Body of pancreas (tissue), 4 donors: ENCODE results near the gene BPIFA2. TPM values are rescaled to one million over a fixed set of nuclear protein-coding genes. Genes with fewer than 3 reads are reported as not detected.

Source experiments
- ATAC-seq: fragments of 150-250 bp; one replicate; pipeline ENCODE4 v1.9.1; 2016
- DNase-seq, 4 donors: peaks; one replicate each; pipeline ENCODE4 v3.0.0-alpha.2; 2019
- H3K27ac ChIP-seq, 4 donors: fragments of 200-600 bp; sonication (generic); 1 replicate in 3 of 4; 2 replicates in 1 of 4; pipeline versions ENCODE4 v1.5.1 to v1.6.1; 2016 to 2019; ENCODE audit warnings: mild to moderate bottlenecking in 1 of 4, mixed read lengths in 1 of 4, moderate library complexity in 1 of 4
- H3K27me3 ChIP-seq, 2 donors: fragments of 200-600 bp; sonication (generic); one replicate each; pipeline ENCODE4 v1.6.0; 2016; ENCODE audit warnings: mild to moderate bottlenecking in 1 of 2
- H3K36me3 ChIP-seq, 2 donors: fragments of 200-600 bp; sonication (generic); replicated peaks in 1 of 2; 2 replicates each; pipeline ENCODE4 v1.5.1; 2016; ENCODE audit warnings: low read depth in 2 of 2; ENCODE audit not compliant: insufficient read depth in 1 of 2
- H3K4me1 ChIP-seq: fragments of 200-600 bp; sonication (generic); one replicate; pipeline ENCODE4 v1.6.0; 2016
- H3K4me3 ChIP-seq, 2 donors: fragments of 200-600 bp; sonication (generic); 1 replicate in 1 of 2; 2 replicates in 1 of 2; pipeline ENCODE4 v1.5.1; 2016 to 2019
- H3K9me3 ChIP-seq, 3 donors: fragments of 200-600 bp; sonication (generic); 1 replicate in 2 of 3; 2 replicates in 1 of 3; pipeline ENCODE4 v1.5.1; 2016
- CTCF ChIP-seq, 7 experiments: fragments of 450-650 bp in 4 of 7; fragments of 200-600 bp in 3 of 7; sonication (generic) in 3 of 7; IDR thresholded peaks; one replicate each; pipeline ENCODE4 v1.5.1; 2016 to 2019; ENCODE audit warnings: antibody characterized with exemption in 7 of 7
- POLR2A ChIP-seq, 3 donors: fragments of 450-650 bp; IDR thresholded peaks; one replicate each; pipeline ENCODE4 v1.6.1; 2016; ENCODE audit warnings: antibody characterized with exemption in 3 of 3, mild to moderate bottlenecking in 2 of 3
- WGBS, 2 donors: methylation state at CpG; one replicate each; pipeline ENCODE4 v1.1.5; 2017; 5-methylcytosine and 5-hydroxymethylcytosine counted together
- intact Hi-C: fragments of 100-400 bp; cut with DNase I; formaldehyde crosslinking; loops from one replicate; pipeline ENCODE4 v1.15.1; 2023
- total RNA-seq, 2 donors: library from RNA; depleted of rRNA; stranded (reverse); fragments of >200 nt; gene quantifications; one replicate each; pipeline ENCODE4 v1.1.0, GENCODE V29; 2016

The BPIFA2 gene
- total RNA-seq, 2 donors from 2014 or later = not detected

DNA sequence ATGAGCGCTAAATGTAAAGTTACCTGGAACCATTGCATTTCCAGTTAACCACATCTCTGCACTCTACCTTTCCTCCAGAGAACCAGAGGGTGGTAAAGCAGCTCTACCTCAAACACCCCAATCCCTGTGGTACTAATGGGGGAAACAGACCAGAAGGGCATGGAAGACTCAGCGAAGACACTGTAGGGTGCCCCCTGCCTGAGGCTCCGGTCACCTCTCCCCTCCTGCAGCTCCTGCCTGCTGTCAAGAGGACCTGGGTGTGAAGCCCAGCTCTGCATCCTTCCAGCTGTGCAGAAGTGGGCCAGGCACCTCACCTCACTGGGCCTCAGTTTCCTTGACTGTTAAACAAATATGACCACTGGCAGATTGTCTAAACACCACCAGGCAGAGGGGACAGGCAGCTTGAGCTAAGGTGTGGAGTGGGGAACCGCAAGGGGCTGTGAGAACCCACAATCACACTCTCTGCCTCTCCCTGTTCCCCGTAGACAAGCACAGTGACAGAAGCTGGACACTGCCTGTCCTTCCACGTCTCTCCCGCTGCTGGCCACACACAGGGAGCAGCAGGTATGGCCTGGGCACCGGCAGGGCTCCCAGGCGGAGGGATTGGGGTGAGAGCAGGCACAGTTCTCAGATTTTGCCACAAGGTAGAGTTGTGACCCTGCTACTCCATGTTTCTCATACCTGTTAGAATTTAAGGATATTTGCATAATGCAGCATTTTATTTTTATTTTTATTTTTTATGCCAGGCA, 9.1 kb upstream of the BPIFA2 start:
- no peaks in the 10 kb centered on the region for H3K9me3 ChIP-seq
- ATAC-seq (no peak), DNase-seq (no peak)
- no peak for TF ChIP-seq POLR2A (IDR thresholded peaks at IDR 0.05)
- no peak for TF ChIP-seq CTCF (IDR thresholded peaks at IDR 0.05)
- H3K27me3 ChIP-seq = no peaks in the 10 kb centered on the region
- no peaks in the 10 kb centered on the region for H3K36me3 ChIP-seq
- no peaks in the 10 kb centered on the region for H3K4me1 ChIP-seq
- intact Hi-C loops = no loop called here
- H3K4me3 ChIP-seq = no peak overlapping the region
- no peak overlapping the region for H3K27ac ChIP-seq
- WGBS, 2 donors = 66 to 68% methylated on average over 6 to 9 of the region's 9 CpGs

DNA sequence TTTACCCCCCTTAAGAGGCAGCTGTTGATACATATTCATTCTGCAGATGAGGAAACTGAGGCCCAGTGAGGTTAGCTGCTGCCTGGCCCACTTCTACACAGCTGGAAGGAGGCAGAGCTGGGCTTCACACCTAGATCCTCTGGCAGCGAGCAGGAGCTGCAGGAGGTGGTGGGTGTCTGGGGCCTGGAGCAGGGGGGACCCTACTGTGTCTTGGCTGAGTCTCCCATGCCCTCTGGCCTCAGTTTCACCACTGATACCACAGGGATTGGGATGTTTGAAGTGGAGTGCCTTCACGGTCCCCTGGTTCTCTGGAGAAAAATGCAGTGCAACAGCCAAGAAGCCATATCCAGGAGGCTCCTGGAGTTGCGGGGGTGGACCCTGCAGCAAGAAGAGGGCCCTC, 8.2 kb upstream of the BPIFA2 start:
- ATAC-seq = no peak
- Histone ChIP-seq H3K4me1 (no peaks in the 10 kb centered on the region), H3K27ac (no peak overlapping the region), H3K27me3 (no peaks in the 10 kb centered on the region), H3K4me3 (no peak overlapping the region), H3K36me3 (no peaks in the 10 kb centered on the region), H3K9me3 (no peaks in the 10 kb centered on the region)
- intact Hi-C loops = no loop called here
- DNase-seq = no peak
- TF ChIP-seq POLR2A (IDR thresholded peaks at IDR 0.05) (no peak), CTCF (IDR thresholded peaks at IDR 0.05) (no peak)
- 83 to 93% methylated on average over 3 of the region's 3 CpGs for WGBS, 2 donors

GRCh38 chr20:33160681-33161080, 7.3 kb upstream of the BPIFA2 start:
- no peaks in the 10 kb centered on the region for H3K9me3 ChIP-seq
- no peak overlapping the region for H3K4me3 ChIP-seq
- no peaks in the 10 kb centered on the region for H3K4me1 ChIP-seq
- no peaks in the 10 kb centered on the region for H3K36me3 ChIP-seq
- TF ChIP-seq CTCF (IDR thresholded peaks at IDR 0.05) = no peak
- TF ChIP-seq POLR2A (IDR thresholded peaks at IDR 0.05) = no peak
- 70 to 84% methylated on average over 5 of the region's 5 CpGs for WGBS, 2 donors
- H3K27me3 ChIP-seq = no peaks in the 10 kb centered on the region
- DNase-seq (no peak), ATAC-seq (no peak)
- H3K27ac ChIP-seq = no peak overlapping the region
- intact Hi-C loops = no loop called here

- intact Hi-C loops = no loop called here
- 86 to 88% methylated on average over 6 of the region's 6 CpGs for WGBS, 2 donors
- DNase-seq (no peak), ATAC-seq (no peak)
- Histone ChIP-seq H3K4me3 (no peak overlapping the region), H3K27ac (no peak overlapping the region), H3K27me3 (no peaks in the 10 kb centered on the region), H3K9me3 (no peaks in the 10 kb centered on the region), H3K36me3 (no peaks in the 10 kb centered on the region), H3K4me1 (no peaks in the 10 kb centered on the region)
- TF ChIP-seq POLR2A (IDR thresholded peaks at IDR 0.05) = no peak
- TF ChIP-seq CTCF (IDR thresholded peaks at IDR 0.05) = no peak
Measured at GRCh38 chr20:33162313-33162712, 5.6 kb upstream of the BPIFA2 start.

DNA sequence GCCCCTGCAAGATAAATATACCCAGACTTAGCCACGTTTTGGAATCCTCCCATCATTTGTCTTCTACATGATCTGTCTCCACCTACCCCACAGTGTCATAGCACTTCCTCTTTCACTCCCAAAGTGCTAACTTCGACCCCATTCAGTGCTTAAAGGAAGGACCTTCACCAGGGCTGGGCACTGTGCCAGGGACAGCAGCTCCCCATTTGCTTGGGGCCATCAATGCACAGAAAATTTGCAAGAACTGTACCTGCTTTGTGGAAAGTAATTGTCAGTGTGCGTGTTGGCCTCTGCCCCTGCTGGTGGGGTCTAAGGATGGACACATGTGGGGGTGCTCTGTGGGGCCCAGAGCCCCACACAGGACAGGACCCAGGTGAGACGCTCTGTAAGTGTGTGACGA, 5.2 kb upstream of the BPIFA2 start:
- Histone ChIP-seq H3K9me3 (no peaks in the 10 kb centered on the region), H3K27me3 (no peaks in the 10 kb centered on the region), H3K27ac (no peak overlapping the region), H3K4me1 (no peaks in the 10 kb centered on the region), H3K4me3 (no peak overlapping the region), H3K36me3 (no peaks in the 10 kb centered on the region)
- WGBS, 2 donors = 58 to 64% methylated on average over 5 of the region's 5 CpGs
- intact Hi-C loops = no loop called here
- DNase-seq (no peak), ATAC-seq (no peak)
- no peak for TF ChIP-seq CTCF (IDR thresholded peaks at IDR 0.05)
- no peak for TF ChIP-seq POLR2A (IDR thresholded peaks at IDR 0.05)
